Measurements from ENCODE around the gene CNTNAP2. TPM values are rescaled to one million over a fixed set of nuclear protein-coding genes. Genes with fewer than 3 reads are reported as not detected.

CNTNAP2 gene
- total and polyA plus RNA-seq, 2 donors from 2014 or later: 0.06 to 0.13 TPM

- TF ChIP-seq, protein P1, sequence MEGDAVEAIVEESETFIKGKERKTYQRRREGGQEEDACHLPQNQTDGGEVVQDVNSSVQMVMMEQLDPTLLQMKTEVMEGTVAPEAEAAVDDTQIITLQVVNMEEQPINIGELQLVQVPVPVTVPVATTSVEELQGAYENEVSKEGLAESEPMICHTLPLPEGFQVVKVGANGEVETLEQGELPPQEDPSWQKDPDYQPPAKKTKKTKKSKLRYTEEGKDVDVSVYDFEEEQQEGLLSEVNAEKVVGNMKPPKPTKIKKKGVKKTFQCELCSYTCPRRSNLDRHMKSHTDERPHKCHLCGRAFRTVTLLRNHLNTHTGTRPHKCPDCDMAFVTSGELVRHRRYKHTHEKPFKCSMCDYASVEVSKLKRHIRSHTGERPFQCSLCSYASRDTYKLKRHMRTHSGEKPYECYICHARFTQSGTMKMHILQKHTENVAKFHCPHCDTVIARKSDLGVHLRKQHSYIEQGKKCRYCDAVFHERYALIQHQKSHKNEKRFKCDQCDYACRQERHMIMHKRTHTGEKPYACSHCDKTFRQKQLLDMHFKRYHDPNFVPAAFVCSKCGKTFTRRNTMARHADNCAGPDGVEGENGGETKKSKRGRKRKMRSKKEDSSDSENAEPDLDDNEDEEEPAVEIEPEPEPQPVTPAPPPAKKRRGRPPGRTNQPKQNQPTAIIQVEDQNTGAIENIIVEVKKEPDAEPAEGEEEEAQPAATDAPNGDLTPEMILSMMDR (IDR thresholded peaks at IDR 0.05; ENCODE audit: borderline replicate concordance, extremely low read depth, insufficient read depth): no peak
- intact Hi-C loops (cut with DNase I): no loop called here
- Histone ChIP-seq H3K9ac (ENCODE audit: low read length in 3 of 3) (no peak overlapping the region), H3K9me3 (ENCODE audit: control insufficient read depth in 2 of 3, insufficient read depth in 1 of 3, low read length in 3 of 3) (no peaks in the 10 kb centered on the region), H3K27me3 (ENCODE audit: control insufficient read depth, insufficient read depth, low read length) (no peaks in the 10 kb centered on the region), H3K4me1 (ENCODE audit: control insufficient read depth in 2 of 3, insufficient read depth in 2 of 3, low read depth in 1 of 3, low read length in 3 of 3) (no peaks in the 10 kb centered on the region), H3K36me3 (ENCODE audit: control insufficient read depth in 2 of 3, insufficient read depth in 3 of 3, low read length in 3 of 3) (no peaks in the 10 kb centered on the region), H3K4me3 (ENCODE audit: low read length in 3 of 3) (no peak overlapping the region), H3K27ac (ENCODE audit: low read depth in 2 of 2, low read length in 2 of 2) (no peak overlapping the region)
- no peak for DNase-seq
- FAIRE-seq: no peak
These were observed 380.1 kb downstream of the CNTNAP2 start for GRCh38 chr7:146496657-146497056.

DNA sequence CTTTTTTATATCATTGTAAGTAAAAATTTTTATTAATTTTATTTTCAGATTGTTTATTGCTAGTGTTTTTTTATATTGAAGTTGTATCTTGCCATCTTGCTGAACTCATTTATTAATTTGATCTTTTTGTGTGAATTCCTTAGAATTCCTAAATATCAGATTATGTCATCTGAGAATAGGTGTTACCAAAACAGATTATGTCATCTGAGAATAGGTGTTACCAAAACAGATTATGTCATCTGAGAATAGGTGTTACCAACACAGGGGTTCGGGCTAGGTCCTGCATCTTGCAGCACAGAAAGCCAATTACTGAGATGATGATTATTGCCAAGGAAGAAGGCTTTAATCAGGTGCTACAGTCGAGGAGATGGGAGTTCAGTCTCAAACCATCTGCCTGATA, 383.4 kb downstream of the CNTNAP2 start:
- DNase-seq: no peak
- no peaks in the 10 kb centered on the region for H3K9me3 ChIP-seq (ENCODE audit: control insufficient read depth in 2 of 3, insufficient read depth in 1 of 3, low read length in 3 of 3)
- intact Hi-C loops (cut with DNase I): no loop called here
- no peak overlapping the region for H3K4me3 ChIP-seq (ENCODE audit: low read length in 3 of 3)
- H3K27me3 ChIP-seq (ENCODE audit: control insufficient read depth, insufficient read depth, low read length): no peaks in the 10 kb centered on the region
- TF ChIP-seq, protein P1 (IDR thresholded peaks at IDR 0.05; ENCODE audit: borderline replicate concordance, extremely low read depth, insufficient read depth): no peak
- no peaks in the 10 kb centered on the region for H3K4me1 ChIP-seq (ENCODE audit: control insufficient read depth in 2 of 3, insufficient read depth in 2 of 3, low read depth in 1 of 3, low read length in 3 of 3)
- H3K36me3 ChIP-seq (ENCODE audit: control insufficient read depth in 2 of 3, insufficient read depth in 3 of 3, low read length in 3 of 3): no peaks in the 10 kb centered on the region
- H3K9ac ChIP-seq (ENCODE audit: low read length in 3 of 3): no peak overlapping the region
- no peak for FAIRE-seq
- H3K27ac ChIP-seq (ENCODE audit: low read depth in 2 of 2, low read length in 2 of 2): no peak overlapping the region

DNA sequence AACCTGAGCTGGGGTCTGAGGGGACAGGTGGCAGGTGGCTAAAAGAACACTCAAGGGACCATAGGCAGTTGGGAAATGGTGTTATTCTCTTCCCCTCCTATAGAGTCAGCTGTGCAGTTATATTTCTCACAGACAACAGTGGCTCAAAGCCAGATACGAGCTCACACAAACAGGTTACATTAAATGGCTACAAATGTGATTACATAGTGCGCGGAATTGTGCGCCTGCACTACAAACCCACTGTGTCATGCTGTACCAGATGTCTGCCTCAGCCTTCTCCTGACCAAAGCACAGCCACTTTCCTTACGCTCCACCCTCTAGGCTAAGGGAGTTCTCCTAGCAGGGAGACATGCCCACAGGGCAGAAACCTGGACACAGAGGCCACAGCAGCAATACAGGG, 387.2 kb downstream of the CNTNAP2 start:
- Histone ChIP-seq H3K27ac (ENCODE audit: low read depth in 2 of 2, low read length in 2 of 2) (no peak overlapping the region), H3K27me3 (ENCODE audit: control insufficient read depth, insufficient read depth, low read length) (no peaks in the 10 kb centered on the region), H3K4me3 (ENCODE audit: low read length in 3 of 3) (no peak overlapping the region), H3K4me1 (ENCODE audit: control insufficient read depth in 2 of 3, insufficient read depth in 2 of 3, low read depth in 1 of 3, low read length in 3 of 3) (no peaks in the 10 kb centered on the region), H3K9me3 (ENCODE audit: control insufficient read depth in 2 of 3, insufficient read depth in 1 of 3, low read length in 3 of 3) (no peaks in the 10 kb centered on the region), H3K36me3 (ENCODE audit: control insufficient read depth in 2 of 3, insufficient read depth in 3 of 3, low read length in 3 of 3) (no peaks in the 10 kb centered on the region), H3K9ac (ENCODE audit: low read length in 3 of 3) (no peak overlapping the region)
- no peak for FAIRE-seq
- TF ChIP-seq, protein P1 (IDR thresholded peaks at IDR 0.05; ENCODE audit: borderline replicate concordance, extremely low read depth, insufficient read depth): no peak
- DNase-seq: no peak
- intact Hi-C loops (cut with DNase I): no loop called here

DNA sequence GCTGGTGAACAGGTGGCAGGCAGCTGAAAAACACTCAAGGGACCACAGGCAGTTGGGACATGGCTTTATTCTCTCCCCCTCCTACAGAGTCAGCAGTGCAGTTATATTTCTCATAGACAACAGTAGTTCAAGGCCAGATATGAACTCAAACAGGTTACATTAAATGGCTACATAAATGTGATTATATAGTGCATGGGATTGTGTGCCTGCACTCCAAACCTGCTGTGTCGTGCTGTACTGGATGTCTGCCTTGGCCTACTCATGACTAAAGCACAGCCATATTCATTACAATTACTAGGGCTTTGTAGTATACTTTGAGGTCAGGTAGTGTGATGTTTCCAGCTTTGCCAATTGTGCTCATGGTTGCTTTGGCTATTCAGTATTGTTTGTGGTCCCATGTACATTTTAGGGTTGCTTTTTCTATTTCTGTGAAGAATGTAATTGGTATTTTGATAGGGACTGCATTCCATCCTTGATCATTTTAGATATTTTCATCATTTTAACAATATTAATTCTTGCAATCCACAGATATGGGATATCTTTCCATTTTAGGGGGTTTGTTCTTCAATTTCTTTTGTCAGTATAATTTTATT, 393.6 kb downstream of the CNTNAP2 start:
- intact Hi-C loops (cut with DNase I): no loop called here
- no peak for FAIRE-seq
- H3K9ac ChIP-seq (ENCODE audit: low read length in 3 of 3): no peak overlapping the region
- TF ChIP-seq, protein P1 (IDR thresholded peaks at IDR 0.05; ENCODE audit: borderline replicate concordance, extremely low read depth, insufficient read depth): no peak
- no peak overlapping the region for H3K4me3 ChIP-seq (ENCODE audit: low read length in 3 of 3)
- H3K9me3 ChIP-seq (ENCODE audit: control insufficient read depth in 2 of 3, insufficient read depth in 1 of 3, low read length in 3 of 3): peaks cover 0 to 11% (median 2%) of the 10 kb centered on the region in 3 donors
- H3K27me3 ChIP-seq (ENCODE audit: control insufficient read depth, insufficient read depth, low read length): no peaks in the 10 kb centered on the region
- no peaks in the 10 kb centered on the region for H3K4me1 ChIP-seq (ENCODE audit: control insufficient read depth in 2 of 3, insufficient read depth in 2 of 3, low read depth in 1 of 3, low read length in 3 of 3)
- H3K27ac ChIP-seq (ENCODE audit: low read depth in 2 of 2, low read length in 2 of 2): no peak overlapping the region
- no peaks in the 10 kb centered on the region for H3K36me3 ChIP-seq (ENCODE audit: control insufficient read depth in 2 of 3, insufficient read depth in 3 of 3, low read length in 3 of 3)
- DNase-seq: no peak
